GM21529 (cell line): ENCODE data around the gene ZFAND3.
"Not testable (repeated sequence)": the region's sequence is repeated elsewhere in the genome, so short reads cannot be mapped to it uniquely, and the experiment has no call there.

Experiments used
- ATAC-seq: cut with Tn5 transposase; IDR thresholded peaks from one replicate; pipeline ENCODE4 v1.9.1; 2021; ENCODE audit not compliant: unreplicated experiment

Gene ZFAND3

DNA sequence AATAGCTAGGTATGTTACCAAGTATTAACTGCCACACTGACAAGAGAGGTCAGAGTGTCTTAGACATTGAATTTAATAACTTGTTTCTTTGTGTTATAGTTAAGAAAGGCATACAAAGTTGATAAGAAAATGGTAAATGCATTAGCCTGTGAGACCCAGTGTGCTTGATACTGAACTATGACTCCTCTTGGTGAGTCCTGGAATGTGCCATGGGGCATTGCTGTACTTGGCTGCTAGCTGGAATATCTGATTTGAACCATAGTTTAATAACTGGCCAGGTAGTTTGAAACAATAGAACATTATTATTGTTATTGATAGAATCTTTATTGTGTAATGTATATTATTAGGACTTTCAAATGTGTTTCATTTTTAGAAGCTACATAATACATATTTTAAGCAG, 70.0 kb downstream of the ZFAND3 start:
- ATAC-seq = no peak

GRCh38 chr6:37891072-37891471, 71.5 kb downstream of the ZFAND3 start:
- ATAC-seq = no peak

- no peak for ATAC-seq
These were observed 73.7 kb downstream of the ZFAND3 start for GRCh38 chr6:37893257-37893656.

- not testable (repeated sequence) for ATAC-seq
These were observed 74.2 kb downstream of the ZFAND3 start for GRCh38 chr6:37893734-37894133.

- ATAC-seq = no peak
These were observed 75.1 kb downstream of the ZFAND3 start for GRCh38 chr6:37894585-37894984.

GRCh38 chr6:37897321-37897720, 77.8 kb downstream of the ZFAND3 start:
- ATAC-seq = no peak

DNA sequence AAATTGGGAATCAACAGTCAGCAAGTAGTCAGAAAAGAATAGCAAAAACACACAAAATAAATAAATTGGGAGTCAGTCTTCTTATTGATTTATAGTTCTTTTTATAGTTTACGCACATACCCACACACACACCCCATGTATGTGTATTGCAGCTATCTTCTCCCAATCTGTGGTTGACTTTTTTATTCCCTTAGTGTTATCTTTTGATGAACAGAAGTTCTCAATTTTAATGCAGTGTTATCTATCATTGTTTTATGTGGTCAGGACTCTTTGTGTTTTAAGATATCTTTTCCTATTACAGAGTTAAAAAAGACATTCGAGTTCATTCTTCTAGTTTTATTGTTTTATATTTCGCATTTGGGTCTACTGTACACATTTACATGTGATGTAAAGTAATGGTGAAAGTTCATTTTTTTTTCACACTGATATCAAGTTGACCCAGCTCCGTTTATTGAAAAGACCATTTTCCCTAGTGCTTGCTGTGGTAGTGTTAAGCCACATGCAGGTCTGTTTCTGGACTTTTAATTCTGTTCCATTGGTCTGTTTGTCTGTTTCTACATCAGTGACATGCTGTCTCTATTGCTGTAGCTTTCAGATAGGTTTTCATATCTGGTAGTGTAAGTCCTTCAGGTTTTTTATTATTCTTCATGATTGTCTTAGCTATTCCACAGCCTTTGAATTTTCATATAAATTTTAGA, 78.4 kb downstream of the ZFAND3 start:
- no peak for ATAC-seq

GRCh38 chr6:37903351-37904340, 84.1 kb downstream of the ZFAND3 start:
- no peak for ATAC-seq

DNA sequence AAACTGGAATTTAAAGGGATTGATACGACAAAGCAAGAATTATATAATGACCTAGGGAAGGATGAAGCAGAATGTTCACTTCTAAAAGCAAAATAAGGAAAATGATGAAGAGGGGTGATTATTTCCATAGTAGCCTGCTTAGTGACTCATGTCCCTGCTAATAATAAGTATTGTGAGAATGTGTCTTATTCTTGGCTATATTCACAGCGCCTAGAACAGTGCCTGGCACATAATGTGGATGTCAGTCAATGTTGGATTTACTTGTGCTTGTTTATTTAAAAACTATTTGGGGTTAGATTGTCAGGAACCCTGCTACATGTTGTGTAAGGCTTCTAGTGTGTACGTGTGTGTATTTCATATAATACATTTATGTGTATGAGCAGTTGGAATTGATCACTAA, 85.1 kb downstream of the ZFAND3 start:
- ATAC-seq = no peak

DNA sequence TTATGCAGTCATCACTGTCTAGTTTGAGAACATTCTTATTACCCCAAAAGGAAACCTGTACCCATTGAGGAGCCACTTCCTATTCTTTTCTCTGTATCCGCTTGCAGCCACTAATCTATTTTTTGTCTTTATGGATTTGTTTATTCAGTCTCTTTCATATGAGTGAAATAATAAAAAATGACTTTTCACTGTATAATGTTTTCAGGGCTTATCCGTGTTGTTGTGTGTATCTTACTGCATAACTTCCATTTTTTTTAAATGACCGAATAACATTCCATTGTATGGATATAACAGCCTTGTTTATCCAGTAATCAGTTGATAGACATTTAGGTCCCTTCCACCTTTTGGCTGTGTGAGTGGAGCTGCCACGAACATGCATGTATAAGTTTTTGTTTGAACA, 86.6 kb downstream of the ZFAND3 start:
- no peak for ATAC-seq

DNA sequence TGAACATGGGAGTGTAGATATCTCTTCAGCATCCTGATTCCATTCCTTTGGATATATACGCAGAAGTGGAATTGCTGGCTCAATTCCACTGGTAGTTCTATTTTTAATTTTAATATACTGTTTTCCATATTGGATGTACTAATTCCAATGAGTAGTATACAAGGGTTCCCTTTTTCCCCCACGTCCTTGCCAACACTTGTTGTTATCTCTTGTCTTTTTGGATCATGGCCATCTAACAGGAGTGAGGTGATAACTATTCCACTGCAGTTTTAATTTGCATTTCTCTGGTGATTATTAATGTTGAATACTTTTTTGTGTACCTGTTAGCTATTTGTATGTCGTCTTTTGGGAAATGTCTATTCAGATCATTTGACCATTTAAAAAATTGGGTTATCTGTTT, 91.5 kb downstream of the ZFAND3 start:
- no peak for ATAC-seq

- ATAC-seq = no peak
These were observed 93.7 kb downstream of the ZFAND3 start for GRCh38 chr6:37913210-37913609.

DNA sequence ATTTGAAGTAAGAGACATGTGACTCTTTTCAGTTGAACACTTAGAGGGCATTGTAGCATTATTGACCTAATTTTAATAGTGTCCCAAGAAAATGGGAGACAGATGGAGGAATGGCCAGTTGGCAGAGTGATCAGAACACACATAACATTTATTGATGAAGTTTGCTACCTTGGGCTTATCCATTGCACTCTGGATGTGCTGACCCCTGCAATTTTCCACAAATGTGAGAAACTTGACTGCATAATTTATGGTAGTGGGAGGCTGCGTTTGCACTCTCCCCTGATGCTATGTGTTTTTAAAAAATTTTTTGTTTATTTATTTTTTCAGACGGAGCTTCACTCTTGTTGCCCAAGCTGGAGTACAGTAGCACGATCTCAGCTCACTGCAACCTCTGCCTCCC, 95.9 kb downstream of the ZFAND3 start:
- no peak for ATAC-seq

DNA sequence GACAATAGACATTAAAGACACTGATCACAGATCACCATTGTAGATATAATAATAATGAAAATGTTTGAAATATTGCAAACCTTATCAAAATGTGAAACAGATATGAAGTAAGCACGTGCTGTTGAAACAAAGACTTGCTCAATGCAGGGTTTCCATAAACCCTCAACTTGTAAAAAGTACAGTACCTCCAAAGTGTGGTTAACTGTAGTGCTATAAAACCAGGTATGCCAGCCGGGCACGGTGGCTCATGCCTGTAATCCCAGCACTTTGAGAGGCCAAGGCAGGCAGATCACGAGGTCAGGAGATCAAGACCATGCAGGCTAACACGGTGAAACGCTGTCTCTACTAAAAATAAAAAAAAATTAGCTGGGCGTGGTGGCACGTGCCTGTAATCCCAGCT, 96.6 kb downstream of the ZFAND3 start:
- no peak for ATAC-seq

GRCh38 chr6:37916675-37917074, 97.1 kb downstream of the ZFAND3 start:
- no peak for ATAC-seq

- ATAC-seq = no peak
These were observed 98.0 kb downstream of the ZFAND3 start for GRCh38 chr6:37917566-37917965.

DNA sequence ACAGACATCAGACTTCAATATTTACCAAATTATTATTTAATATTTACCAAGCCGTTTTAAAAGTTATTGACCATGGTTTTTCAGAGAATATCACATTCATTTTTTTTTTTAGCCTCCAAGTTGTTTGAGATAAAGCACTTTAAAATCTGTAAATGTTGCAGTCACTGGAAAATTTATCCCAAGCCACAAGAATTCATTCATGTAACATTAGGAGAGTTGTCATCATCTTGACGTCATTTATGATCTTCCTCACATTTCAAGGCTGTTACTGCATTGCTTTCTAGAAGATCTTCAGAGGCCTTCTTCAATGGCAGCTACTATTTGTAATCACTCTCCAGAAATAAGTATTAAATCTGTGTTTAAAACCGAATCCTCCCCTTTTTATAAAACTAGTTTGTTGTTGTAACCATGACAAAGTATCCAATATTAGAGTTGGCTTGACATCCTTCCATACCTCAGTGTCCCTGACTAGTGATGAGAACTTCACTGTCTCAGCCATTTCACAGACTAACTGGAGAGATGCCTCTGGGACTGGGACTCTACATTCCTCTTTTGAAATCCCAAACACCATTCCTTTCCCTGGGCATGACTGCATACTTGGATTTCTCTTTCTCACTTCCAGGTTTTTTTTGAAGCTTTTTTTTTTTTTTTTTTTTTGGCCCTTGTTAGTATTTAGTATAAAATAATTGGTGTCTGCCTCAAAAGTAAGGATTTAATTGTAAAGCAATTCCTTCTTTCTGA, 100.1 kb downstream of the ZFAND3 start:
- ATAC-seq = no peak

GRCh38 chr6:37920667-37921066, 101.1 kb downstream of the ZFAND3 start:
- no peak for ATAC-seq

DNA sequence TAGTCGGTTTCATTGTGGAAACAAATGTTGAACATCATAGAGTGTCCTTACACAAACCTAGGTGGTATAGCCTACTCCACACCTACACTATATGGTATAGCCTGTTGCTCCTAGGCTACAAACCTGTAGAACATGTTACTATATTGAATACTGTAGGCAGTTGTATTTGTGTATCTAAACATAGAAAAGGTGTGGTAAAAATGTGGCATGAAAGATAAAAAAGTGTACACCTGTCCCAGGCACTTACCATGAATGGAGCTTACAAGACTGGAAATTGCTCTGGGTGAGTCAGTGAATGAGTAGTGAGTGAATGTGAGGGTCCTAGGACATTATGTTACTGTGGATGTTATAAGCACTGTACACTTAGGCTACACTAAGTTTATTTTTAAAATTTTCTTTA, 103.0 kb downstream of the ZFAND3 start:
- no peak for ATAC-seq

DNA sequence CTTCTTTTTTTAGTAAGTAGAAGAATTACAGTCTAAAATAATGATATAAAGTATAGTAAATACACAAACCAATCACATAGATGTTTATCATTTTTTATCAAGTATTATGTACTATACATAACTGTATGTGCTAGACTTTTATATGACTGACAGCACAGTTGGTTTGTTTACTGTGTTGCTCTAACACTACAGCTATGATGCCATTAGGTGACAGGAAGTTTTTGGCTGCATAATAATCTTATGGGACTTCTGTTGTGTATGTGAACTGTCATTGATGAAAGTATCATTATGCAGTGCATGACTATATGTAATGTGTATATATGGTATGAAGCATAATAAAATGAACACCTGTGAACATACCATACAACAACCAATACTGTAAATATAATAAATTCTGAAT, 104.0 kb downstream of the ZFAND3 start:
- ATAC-seq = no peak

DNA sequence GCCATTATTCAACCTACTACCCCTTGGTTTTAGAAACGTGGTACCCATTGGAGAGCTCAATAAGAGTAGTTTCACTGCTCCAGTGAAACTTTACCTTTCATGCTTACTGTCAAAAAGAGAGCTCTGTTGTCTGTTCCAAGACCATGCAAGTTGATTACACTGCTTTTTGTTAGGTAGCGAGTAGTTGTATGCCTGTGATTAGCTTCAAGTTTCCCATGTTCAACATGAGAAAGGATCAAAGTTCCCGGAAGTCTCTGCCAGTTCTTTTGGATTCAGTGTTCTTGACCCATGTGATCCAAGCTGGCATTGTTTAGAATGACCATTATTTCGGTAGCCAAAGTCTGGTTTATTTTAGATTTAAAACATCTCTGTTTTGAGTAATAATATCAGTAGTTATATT, 107.1 kb downstream of the ZFAND3 start:
- ATAC-seq = no peak

DNA sequence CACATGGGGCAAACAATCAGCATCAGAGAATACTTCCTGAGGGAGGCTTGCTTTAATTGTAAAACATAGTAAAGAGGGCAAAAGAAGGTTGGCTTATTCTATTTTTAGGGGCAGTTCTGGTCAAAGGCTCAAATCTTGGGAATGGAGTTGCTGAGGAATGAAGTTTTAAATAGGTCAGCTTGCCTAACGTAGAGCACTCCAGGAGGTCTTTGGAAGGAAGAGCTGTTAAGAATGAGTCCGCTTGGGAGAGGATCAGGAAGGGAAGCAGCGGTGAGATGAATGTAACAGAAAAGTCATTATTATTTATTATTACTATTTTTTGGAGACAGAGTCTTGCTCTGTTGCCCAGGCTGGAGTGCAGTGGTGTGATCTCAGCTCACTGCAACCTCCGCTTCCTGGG, 108.7 kb downstream of the ZFAND3 start:
- ATAC-seq = no peak
